GM20000 (cell line): ENCODE results near the gene DBH.

Experiments
- DNase-seq: peaks from one replicate; pipeline ENCODE4 v3.0.0; 2012; ENCODE audit warnings: low spot score
- TF ChIP-seq, protein P1 (sequence below): IDR thresholded peaks from 2 replicates; pipeline ENCODE4 v1.5.1; 2012; ENCODE audit warnings: mild to moderate bottlenecking, control low read depth; ENCODE audit errors: extremely low read depth, missing control alignments

DBH gene

DNA sequence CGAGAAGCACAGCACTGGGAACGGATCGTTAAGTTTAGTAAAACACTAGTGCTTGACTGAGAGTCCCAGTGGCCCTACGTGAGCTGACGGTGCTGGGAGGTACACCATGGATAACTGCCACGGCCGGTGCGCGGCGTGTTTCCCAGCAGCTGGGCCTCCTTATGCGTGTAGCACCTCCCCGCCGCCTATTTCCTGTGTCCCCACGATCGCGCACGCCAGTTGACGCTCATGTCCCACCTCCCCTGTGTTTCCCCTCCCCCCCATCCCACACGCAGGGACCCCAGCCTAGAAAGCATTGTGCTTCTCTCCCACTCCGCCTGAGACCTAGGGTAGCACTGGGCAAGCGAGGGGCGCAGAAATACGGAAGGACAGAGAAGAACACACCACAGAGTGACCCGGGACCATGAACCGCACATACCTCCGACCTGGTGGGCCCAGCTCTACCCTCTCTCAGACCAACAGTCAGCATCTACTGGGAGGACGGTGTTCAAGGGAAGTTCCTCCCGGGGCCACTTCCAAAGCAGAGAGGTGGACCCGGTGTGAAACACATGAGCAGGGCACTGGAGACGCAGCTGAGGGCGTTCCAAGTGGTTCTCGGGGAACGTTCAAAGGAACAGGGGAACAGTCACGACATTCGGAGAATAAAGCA lies 45.6 kb downstream of the DBH start:
- TF ChIP-seq, protein P1, sequence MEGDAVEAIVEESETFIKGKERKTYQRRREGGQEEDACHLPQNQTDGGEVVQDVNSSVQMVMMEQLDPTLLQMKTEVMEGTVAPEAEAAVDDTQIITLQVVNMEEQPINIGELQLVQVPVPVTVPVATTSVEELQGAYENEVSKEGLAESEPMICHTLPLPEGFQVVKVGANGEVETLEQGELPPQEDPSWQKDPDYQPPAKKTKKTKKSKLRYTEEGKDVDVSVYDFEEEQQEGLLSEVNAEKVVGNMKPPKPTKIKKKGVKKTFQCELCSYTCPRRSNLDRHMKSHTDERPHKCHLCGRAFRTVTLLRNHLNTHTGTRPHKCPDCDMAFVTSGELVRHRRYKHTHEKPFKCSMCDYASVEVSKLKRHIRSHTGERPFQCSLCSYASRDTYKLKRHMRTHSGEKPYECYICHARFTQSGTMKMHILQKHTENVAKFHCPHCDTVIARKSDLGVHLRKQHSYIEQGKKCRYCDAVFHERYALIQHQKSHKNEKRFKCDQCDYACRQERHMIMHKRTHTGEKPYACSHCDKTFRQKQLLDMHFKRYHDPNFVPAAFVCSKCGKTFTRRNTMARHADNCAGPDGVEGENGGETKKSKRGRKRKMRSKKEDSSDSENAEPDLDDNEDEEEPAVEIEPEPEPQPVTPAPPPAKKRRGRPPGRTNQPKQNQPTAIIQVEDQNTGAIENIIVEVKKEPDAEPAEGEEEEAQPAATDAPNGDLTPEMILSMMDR = no peak
- no peak for DNase-seq

DNA sequence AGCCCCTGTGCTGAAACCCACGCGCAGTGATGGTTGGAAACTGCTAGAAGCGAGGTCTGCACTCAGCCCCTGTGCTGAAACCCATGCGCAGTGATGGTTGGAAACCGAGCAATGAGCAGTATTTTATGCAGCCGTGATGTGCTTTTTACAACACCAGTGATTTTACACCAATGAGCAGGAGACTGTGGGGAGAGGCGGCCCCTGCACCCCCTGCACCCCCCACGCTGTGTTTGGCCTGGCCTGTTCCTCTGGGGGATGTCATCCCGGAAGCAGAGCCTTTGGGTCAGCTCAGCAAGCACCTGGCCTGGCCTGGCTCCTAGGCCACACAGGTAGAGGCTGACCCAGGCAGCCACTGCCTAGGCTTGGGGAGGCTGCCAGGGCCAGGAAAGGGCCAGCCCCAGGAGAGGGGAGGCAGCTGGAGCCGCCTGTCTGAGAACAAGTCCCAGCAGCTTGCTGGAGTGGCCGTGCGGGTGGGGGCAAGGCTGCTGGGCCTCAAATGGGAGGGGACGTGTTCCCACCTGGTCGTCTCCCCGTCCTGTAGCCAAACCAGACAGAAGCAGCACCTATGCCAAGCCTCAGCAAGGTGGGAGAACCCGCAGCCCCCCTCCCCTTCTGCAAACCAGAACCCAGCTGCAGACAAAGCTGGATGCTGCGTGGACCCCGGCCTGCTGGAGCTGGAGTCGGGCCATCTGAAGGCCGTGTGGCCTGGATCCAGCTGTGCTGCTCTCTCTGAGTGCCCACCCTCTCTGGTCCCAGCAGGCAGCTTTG lies 46.8 kb downstream of the DBH start:
- DNase-seq = no peak
- TF ChIP-seq, protein P1 = no peak

DNA sequence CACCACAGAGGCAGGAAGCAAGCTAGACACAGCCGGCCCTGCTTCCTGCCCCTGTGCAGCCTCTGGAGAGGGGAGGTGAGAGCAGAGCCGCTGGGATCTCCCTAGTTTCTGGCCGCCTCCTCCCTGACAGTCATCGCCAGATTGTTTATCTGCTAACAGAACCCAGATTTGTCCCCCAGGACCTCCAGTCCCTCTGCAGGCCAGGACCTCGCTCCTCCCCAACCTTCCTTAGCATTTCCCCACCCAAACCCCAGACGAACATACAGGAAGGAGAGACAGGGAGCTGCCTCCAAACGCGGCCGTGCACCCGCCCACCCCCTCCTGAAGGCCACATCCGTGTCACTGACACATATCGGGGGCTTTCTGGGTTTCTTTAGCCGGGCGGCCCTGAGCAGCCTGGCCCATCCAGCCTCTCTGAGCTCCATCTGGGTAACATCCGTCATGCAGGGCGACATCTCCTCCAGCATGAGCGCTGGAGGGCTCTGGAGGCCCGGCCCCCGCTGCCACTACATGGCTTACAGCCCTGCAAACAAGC lies 47.5 kb downstream of the DBH start:
- TF ChIP-seq, protein P1 = no peak
- DNase-seq = peak; percentile 64

DNA sequence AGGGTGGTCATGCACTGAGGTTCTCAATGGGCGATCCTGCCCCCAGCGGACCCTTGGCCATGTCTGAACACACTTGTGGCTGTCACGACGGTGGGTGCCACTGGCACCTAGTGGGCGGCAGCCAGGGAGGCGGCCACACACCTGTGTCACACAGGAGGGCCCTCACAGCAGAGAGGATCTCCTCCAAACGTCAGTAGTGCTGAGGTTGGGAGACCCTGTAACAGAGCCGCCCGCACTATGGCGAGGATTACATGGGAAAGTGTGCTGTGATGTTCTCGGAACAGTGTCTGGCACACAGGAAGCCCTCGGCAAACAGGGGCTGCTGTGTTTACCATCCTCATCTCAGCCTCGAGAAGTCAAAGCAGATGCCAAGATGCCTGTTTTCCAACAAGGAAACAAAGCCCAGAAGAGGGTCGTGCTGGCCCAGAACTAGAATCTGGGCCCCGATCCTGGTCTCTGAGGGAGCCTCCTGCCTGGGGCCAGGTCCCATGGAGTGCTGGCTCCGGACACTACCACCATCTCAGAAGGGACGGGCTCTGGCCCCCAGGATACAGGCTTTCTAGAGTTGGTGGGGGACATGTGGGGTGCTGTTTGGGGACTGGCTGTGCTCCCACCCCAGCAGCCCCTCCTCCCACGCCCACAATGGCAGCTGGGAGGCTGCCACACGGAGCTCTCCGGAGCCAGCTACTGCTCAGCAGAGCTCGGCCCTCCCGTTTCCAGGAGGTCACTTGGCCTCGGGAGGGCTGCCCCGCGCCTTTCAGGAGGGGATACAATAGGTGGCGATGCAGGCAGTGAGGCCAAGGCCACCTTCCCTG lies 48.2 kb downstream of the DBH start:
- DNase-seq = no peak
- TF ChIP-seq, protein P1 = no peak

DNA sequence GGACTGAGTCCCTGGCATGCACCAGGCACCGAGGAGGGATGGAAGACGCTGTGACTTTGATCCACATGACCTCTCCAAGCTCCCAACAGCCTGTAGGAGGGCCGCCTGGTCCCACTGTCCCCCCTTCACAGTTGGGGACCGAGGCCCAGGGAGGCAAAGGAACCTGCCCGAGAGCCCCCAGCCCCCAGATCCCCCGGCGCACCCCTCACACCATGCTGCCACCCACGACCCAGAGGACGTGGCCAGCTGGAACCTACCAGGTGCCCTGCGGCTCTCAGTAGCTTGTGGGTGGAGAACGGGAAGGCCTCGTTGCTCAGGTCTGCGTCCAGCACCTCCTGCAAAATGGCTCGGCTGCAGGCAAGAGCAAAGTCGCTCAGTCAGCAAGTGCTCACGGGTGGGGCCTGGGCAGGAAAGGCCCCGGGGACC lies 48.8 kb downstream of the DBH start:
- TF ChIP-seq, protein P1 = no peak
- DNase-seq = no peak

DNA sequence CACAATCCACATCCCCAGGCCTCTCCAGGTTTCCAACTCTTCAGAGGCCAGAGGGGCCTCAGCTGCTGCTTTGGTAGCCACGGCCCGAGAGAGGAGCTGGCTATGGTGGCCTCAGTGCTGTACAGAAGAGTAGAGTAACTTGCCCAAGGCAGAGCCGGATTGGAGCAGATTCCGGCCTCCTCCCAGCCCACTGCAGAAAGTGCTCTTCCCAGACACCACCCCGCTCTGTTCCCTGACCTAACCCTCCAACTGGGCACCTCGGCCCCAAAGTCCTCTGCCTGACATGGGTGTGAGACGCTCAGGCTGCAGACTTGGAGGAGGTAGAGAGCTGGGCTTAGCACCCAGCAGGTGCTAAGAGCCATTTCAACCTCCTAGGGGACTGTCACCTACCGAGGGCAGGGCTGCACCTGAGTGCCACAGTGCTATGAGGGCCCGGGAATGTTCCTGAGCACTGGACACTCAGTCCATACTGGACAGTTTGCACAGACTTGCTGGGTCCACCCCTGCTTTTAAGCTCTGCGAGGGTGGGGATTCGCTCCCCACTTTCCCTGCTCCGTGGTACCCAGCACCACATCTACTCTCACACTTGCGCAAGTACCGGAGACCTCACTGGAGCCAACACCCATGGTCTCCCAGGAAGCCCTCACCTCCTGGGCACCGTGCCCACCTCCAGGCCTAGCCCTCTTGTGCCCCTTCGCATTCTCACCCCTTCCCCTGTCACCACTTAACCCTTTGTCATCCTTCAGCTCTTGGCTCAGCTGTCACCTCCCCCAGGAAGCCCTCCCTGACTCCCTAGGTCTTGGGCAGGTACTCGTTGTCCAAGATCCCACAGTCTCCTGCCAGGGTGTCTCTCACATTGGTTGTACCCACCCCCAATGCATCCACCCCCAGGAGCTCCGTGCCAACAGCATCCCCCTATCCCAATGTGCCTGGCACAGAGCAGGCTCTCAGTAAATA lies 49.8 kb downstream of the DBH start:
- TF ChIP-seq, protein P1 = no peak

More for the DNA sequence above, 49.8 kb downstream of the DBH start:
- no peak for DNase-seq
